IMR-90 (cell line): Measurements from ENCODE around the gene MYO1D. TPM values are rescaled to one million over a fixed set of nuclear protein-coding genes. Genes with fewer than 3 reads are reported as not detected.

Source experiments
- ATAC-seq: fragments of 200-7000 bp; cut with Tn5 transposase; 2 replicates; pipeline ENCODE4 v1.9.1; 2020; ENCODE audit warnings: low read depth, mild to moderate bottlenecking, moderate library complexity
- BruUV-seq: library from RNA; stranded (reverse); fragments of 400-500 nt; replicated peaks from 2 replicates; lab custom pipeline; 2021; lab: Mats Ljungman, UMichigan
- CTCF ChIA-PET: fragments of 300-600 bp; formaldehyde crosslinking; extraction: SDS; loops from one replicate; lab custom pipeline; 2021; ENCODE audit warnings: antibody characterized with exemption; lab: Yijun Ruan, JAX
- POLR2A ChIA-PET: fragments of 300-600 bp; sonication (Branson Sonifier 250); formaldehyde crosslinking; loops from one replicate; lab custom pipeline; 2022; ENCODE audit warnings: antibody characterized with exemption; ENCODE audit not compliant: unreplicated experiment; lab: Charles Lee
- DNase-seq: peaks from one replicate; pipeline ENCODE4 v3.0.0; 2013
- H2AFZ ChIP-seq: replicated peaks from 2 replicates; pipeline ENCODE3; 2013; ENCODE audit warnings: low read length, mild to moderate bottlenecking; ENCODE audit not compliant: poor library complexity
- H2AK5ac ChIP-seq: 2 replicates; pipeline ENCODE4 v1.6.1; 2013; ENCODE audit warnings: low read depth, low read length, inconsistent platforms
- H2AK9ac ChIP-seq: replicated peaks from 2 replicates; pipeline ENCODE3; 2013; ENCODE audit warnings: mild to moderate bottlenecking, low read depth, low read length, moderate library complexity; ENCODE audit not compliant: poor library complexity
- H2BK120ac ChIP-seq: 2 replicates; pipeline ENCODE4 v1.6.1; 2013; ENCODE audit warnings: low read depth, low read length, inconsistent platforms
- H2BK15ac ChIP-seq: 3 replicates; pipeline ENCODE4 v1.6.1; 2013; ENCODE audit warnings: low read depth, low read length, inconsistent platforms
- H2BK20ac ChIP-seq: 2 replicates; pipeline ENCODE4 v1.6.1; 2013; ENCODE audit warnings: low read depth, mild to moderate bottlenecking, inconsistent platforms, low read length, moderate library complexity
- H2BK5ac ChIP-seq: 2 replicates; pipeline ENCODE4 v1.6.1; 2013; ENCODE audit warnings: mild to moderate bottlenecking, low read depth, low read length, inconsistent platforms; ENCODE audit not compliant: poor library complexity, severe bottlenecking
- H3K14ac ChIP-seq: replicated peaks from 2 replicates; pipeline ENCODE4 v1.6.1; 2013; ENCODE audit warnings: low read depth, low read length, inconsistent platforms
- H3K18ac ChIP-seq: 2 replicates; pipeline ENCODE4 v1.6.1; 2013; ENCODE audit warnings: low read depth, low read length, control low read depth
- H3K23ac ChIP-seq: 2 replicates; pipeline ENCODE4 v1.6.1; 2013; ENCODE audit warnings: low read depth, low read length, inconsistent platforms
- H3K27ac ChIP-seq: 2 replicates; pipeline ENCODE4 v1.5.1; 2013; ENCODE audit warnings: mild to moderate bottlenecking, control low read depth, low read length; ENCODE audit not compliant: insufficient read depth
- H3K27me3 ChIP-seq: 2 replicates; pipeline ENCODE4 v1.6.1; 2013; ENCODE audit warnings: low read length; ENCODE audit not compliant: control insufficient read depth, insufficient read depth
- H3K36me3 ChIP-seq: 2 replicates; pipeline ENCODE4 v1.6.1; 2013; ENCODE audit warnings: low read length, mixed read lengths; ENCODE audit not compliant: control insufficient read depth, insufficient read depth
- H3K4ac ChIP-seq: 2 replicates; pipeline ENCODE4 v1.6.1; 2013; ENCODE audit warnings: low read depth, low read length, inconsistent platforms
- H3K4me1 ChIP-seq: 2 replicates; pipeline ENCODE4 v1.6.1; 2013; ENCODE audit warnings: low read length, mixed read lengths; ENCODE audit not compliant: control insufficient read depth, insufficient read depth
- H3K4me2 ChIP-seq: 2 replicates; pipeline ENCODE4 v1.6.1; 2013; ENCODE audit warnings: low read depth, mild to moderate bottlenecking, control low read depth, low read length, moderate library complexity
- H3K4me3 ChIP-seq: 2 replicates; pipeline ENCODE4 v1.5.1; 2013; ENCODE audit warnings: low read depth, mild to moderate bottlenecking, control low read depth, low read length, moderate library complexity; ENCODE audit not compliant: insufficient read depth
- H3K56ac ChIP-seq: 2 replicates; pipeline ENCODE4 v1.6.1; 2013; ENCODE audit warnings: low read length, inconsistent platforms; ENCODE audit not compliant: insufficient read depth; ENCODE audit errors: extremely low read depth
- H3K79me1 ChIP-seq, 2 experiments: 2 replicates each; pipeline ENCODE4 v1.6.1; 2013; ENCODE audit warnings: low read length in 2 of 2, inconsistent platforms in 1 of 2, low read depth in 1 of 2
- H3K9ac ChIP-seq: 2 replicates; pipeline ENCODE4 v1.6.1; 2013; ENCODE audit warnings: low read depth, low read length, control low read depth
- H3K9me1 ChIP-seq: 2 replicates; pipeline ENCODE4 v1.6.1; 2013; ENCODE audit warnings: low read length, inconsistent platforms; ENCODE audit not compliant: insufficient read depth
- H3K9me3 ChIP-seq: 2 replicates; pipeline ENCODE4 v1.6.1; 2013; ENCODE audit warnings: low read length; ENCODE audit not compliant: control insufficient read depth, insufficient read depth
- H4K20me1 ChIP-seq: 2 replicates; pipeline ENCODE4 v1.6.1; 2013; ENCODE audit warnings: low read length, inconsistent platforms; ENCODE audit not compliant: insufficient read depth
- H4K5ac ChIP-seq: 2 replicates; pipeline ENCODE4 v1.6.1; 2013; ENCODE audit warnings: mild to moderate bottlenecking, low read depth, low read length, control low read depth
- H4K8ac ChIP-seq, 2 experiments: 2 replicates each; pipeline ENCODE4 v1.6.1; 2013; ENCODE audit warnings: low read depth in 2 of 2, low read length in 2 of 2, control low read depth in 1 of 2, inconsistent platforms in 1 of 2
- H4K91ac ChIP-seq: 2 replicates; pipeline ENCODE4 v1.6.1; 2013; ENCODE audit warnings: low read depth, low read length, inconsistent platforms; ENCODE audit not compliant: insufficient read depth
- BHLHE40 ChIP-seq: fragments of 150-350 bp; IDR thresholded peaks from 2 replicates; pipeline ENCODE4 v1.6.1; 2016; ENCODE audit warnings: mild to moderate bottlenecking, low read depth, low read length
- CEBPB ChIP-seq: IDR thresholded peaks from 2 replicates; pipeline ENCODE4 v1.6.1; 2012; ENCODE audit warnings: low read depth, low read length, improper control_type of control experiment
- CHD1 ChIP-seq: IDR thresholded peaks from 2 replicates; pipeline ENCODE4 v1.6.1; 2012; ENCODE audit warnings: low read depth, low read length, improper control_type of control experiment
- FOS ChIP-seq: fragments of 150-350 bp; IDR thresholded peaks from 2 replicates; pipeline ENCODE4 v1.6.1; 2016; ENCODE audit warnings: low read depth, low read length
- MAFK ChIP-seq: IDR thresholded peaks from 2 replicates; pipeline ENCODE4 v1.6.1; 2012; ENCODE audit warnings: low read depth, low read length, improper control_type of control experiment
- MAZ ChIP-seq: IDR thresholded peaks from 2 replicates; pipeline ENCODE4 v1.6.1; 2012; ENCODE audit warnings: low read depth, mild to moderate bottlenecking, low read length, improper control_type of control experiment, moderate library complexity, borderline replicate concordance
- MXI1 ChIP-seq: IDR thresholded peaks from 2 replicates; pipeline ENCODE4 v1.6.1; 2012; ENCODE audit warnings: low read depth, mild to moderate bottlenecking, low read length, moderate library complexity, borderline replicate concordance
- NFE2L2 ChIP-seq: fragments of 150-350 bp; IDR thresholded peaks from 2 replicates; pipeline ENCODE4 v1.6.1; 2016; ENCODE audit warnings: low read depth, mild to moderate bottlenecking, low read length
- POLR2A ChIP-seq: IDR thresholded peaks from 2 replicates; pipeline ENCODE4 v1.6.1; 2012; ENCODE audit warnings: mild to moderate bottlenecking, low read depth, low read length
- RAD21 ChIP-seq: IDR thresholded peaks from 2 replicates; pipeline ENCODE4 v1.6.1; 2012; ENCODE audit warnings: low read length, improper control_type of control experiment
- RCOR1 ChIP-seq: IDR thresholded peaks from 2 replicates; pipeline ENCODE4 v1.6.1; 2012; ENCODE audit warnings: mild to moderate bottlenecking, low read length, improper control_type of control experiment; ENCODE audit not compliant: insufficient replicate concordance
- RFX5 ChIP-seq: IDR thresholded peaks from 2 replicates; pipeline ENCODE4 v1.8.0; 2012; ENCODE audit warnings: low read depth, mild to moderate bottlenecking, low read length, moderate library complexity
- SMC3 ChIP-seq: fragments of 150-350 bp; IDR thresholded peaks from 2 replicates; pipeline ENCODE4 v1.6.1; 2016; ENCODE audit warnings: low read depth, mild to moderate bottlenecking, antibody characterized with exemption, low read length, moderate library complexity
- USF2 ChIP-seq: fragments of 150-350 bp; IDR thresholded peaks from 2 replicates; pipeline ENCODE4 v1.6.1; 2017; ENCODE audit warnings: mild to moderate bottlenecking, antibody characterized with exemption, low read length, low read depth
- WGBS, 2 experiments: methylation state at CpG; one replicate each; pipeline versions ENCODE4 v1.1.5 to v1.1.7; 2013; ENCODE audit warnings: missing lambda C conversion rate in 2 of 2; ENCODE audit not compliant: insufficient read length in 1 of 2; ENCODE audit errors: extremely low coverage in 2 of 2; 5-methylcytosine and 5-hydroxymethylcytosine counted together
- dilution Hi-C: fragments of 300-500 bp; cut with HindIII; formaldehyde crosslinking; loops from one replicate; pipeline ENCODE4 v1.14.3; 2018; ENCODE audit warnings: low sequenced_read_pairs; ENCODE audit not compliant: unreplicated experiment
- in situ Hi-C: fragments of 300-500 bp; cut with MboI; formaldehyde crosslinking; loops from 3 replicates; pipeline ENCODE4 v1.14.3; 2019; ENCODE audit warnings: low sequenced_read_pairs, inconsistent platforms, mixed read lengths
- intact Hi-C: fragments of 100-400 bp; cut with micrococcal nuclease; formaldehyde crosslinking; loops from 2 replicates; pipeline ENCODE4 v1.10.0; 2022
- polyA plus RNA-seq, 3 experiments: library from polyadenylated mRNA; depleted of rRNA; stranded (reverse); fragments of >200 nt; gene quantifications; 2 replicates each; pipeline ENCODE4 v1.2.3, GENCODE V29; 2012; ENCODE audit warnings: low replicate concordance in 1 of 3
- total RNA-seq: library from RNA; depleted of rRNA; stranded (reverse); fragments of >200 nt; gene quantifications from 2 replicates; pipeline ENCODE4 v1.2.3, GENCODE V29; 2012
- TF ChIP-seq, protein P1 (sequence below): conservative IDR thresholded peaks from 2 replicates; pipeline ENCODE4 v1.5.1; 2012; ENCODE audit warnings: mild to moderate bottlenecking, low read depth, low read length, improper control_type of control experiment
- TF ChIP-seq, protein P2 (sequence below): fragments of 150-350 bp; IDR thresholded peaks from 2 replicates; pipeline ENCODE4 v1.6.1; 2016; ENCODE audit warnings: low read depth, mild to moderate bottlenecking, low read length, moderate library complexity, borderline replicate concordance

MYO1D gene
- total and polyA plus RNA-seq, 2 of the 4 experiments (the other 2 are of a cell fraction), result 0.63 to 0.90 TPM

- Histone ChIP-seq H4K5ac (no peak overlapping the region), H2AFZ (no peak overlapping the region), H3K4ac (no peak overlapping the region), H3K18ac (no peak overlapping the region), H4K20me1 (no peaks in the 10 kb centered on the region), H3K23ac (no peak overlapping the region), H3K9me1 (no peaks in the 10 kb centered on the region), H2BK20ac (no peak overlapping the region), H4K91ac (no peak overlapping the region), H3K4me1 (no peaks in the 10 kb centered on the region), H3K36me3 (no peaks in the 10 kb centered on the region), H2BK5ac (no peak overlapping the region), H3K27ac (no peak overlapping the region), H4K8ac (no peak overlapping the region), H3K79me1 (no peaks in the 10 kb centered on the region), H3K9me3 (no peaks in the 10 kb centered on the region), H3K14ac (no peak overlapping the region), H3K9ac (no peak overlapping the region), H3K4me2 (no peak overlapping the region), H2AK9ac (no peak overlapping the region), H2AK5ac (no peak overlapping the region), H3K27me3 (no peaks in the 10 kb centered on the region), H2BK120ac (no peak overlapping the region), H3K4me3 (no peak overlapping the region), H3K56ac (no peak overlapping the region), H2BK15ac (no peak overlapping the region)
- BruUV-seq, result no TSS peak
- dilution Hi-C loops, result no loop called here
- in situ Hi-C loops, result loop anchor here (25.0 kb wide), 2 partner anchors 96 to 271 kb away; partner anchors contain the start of gene CDK5R1
- no peak for ATAC-seq
- DNase-seq, result no peak
- intact Hi-C loops, result loop anchor here (5.0 kb wide), 1 partner anchor 506 kb away; no protein-coding TSS in a partner anchor
- WGBS, 2 experiments, result no CpG with 5 or more reads among the region's 1 CpG
- POLR2A ChIA-PET, result no interaction called here
- no peak for TF ChIP-seq SMC3
- TF ChIP-seq MAZ, result no peak
- TF ChIP-seq, protein P1, sequence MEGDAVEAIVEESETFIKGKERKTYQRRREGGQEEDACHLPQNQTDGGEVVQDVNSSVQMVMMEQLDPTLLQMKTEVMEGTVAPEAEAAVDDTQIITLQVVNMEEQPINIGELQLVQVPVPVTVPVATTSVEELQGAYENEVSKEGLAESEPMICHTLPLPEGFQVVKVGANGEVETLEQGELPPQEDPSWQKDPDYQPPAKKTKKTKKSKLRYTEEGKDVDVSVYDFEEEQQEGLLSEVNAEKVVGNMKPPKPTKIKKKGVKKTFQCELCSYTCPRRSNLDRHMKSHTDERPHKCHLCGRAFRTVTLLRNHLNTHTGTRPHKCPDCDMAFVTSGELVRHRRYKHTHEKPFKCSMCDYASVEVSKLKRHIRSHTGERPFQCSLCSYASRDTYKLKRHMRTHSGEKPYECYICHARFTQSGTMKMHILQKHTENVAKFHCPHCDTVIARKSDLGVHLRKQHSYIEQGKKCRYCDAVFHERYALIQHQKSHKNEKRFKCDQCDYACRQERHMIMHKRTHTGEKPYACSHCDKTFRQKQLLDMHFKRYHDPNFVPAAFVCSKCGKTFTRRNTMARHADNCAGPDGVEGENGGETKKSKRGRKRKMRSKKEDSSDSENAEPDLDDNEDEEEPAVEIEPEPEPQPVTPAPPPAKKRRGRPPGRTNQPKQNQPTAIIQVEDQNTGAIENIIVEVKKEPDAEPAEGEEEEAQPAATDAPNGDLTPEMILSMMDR, result no peak
- no peak for TF ChIP-seq POLR2A
- TF ChIP-seq MXI1, result no peak
- TF ChIP-seq RCOR1, result no peak
- no peak for TF ChIP-seq USF2
- no peak for TF ChIP-seq RAD21
- no peak for TF ChIP-seq CEBPB
- TF ChIP-seq, protein P2, sequence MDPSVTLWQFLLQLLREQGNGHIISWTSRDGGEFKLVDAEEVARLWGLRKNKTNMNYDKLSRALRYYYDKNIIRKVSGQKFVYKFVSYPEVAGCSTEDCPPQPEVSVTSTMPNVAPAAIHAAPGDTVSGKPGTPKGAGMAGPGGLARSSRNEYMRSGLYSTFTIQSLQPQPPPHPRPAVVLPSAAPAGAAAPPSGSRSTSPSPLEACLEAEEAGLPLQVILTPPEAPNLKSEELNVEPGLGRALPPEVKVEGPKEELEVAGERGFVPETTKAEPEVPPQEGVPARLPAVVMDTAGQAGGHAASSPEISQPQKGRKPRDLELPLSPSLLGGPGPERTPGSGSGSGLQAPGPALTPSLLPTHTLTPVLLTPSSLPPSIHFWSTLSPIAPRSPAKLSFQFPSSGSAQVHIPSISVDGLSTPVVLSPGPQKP, result no peak
- TF ChIP-seq FOS, result no peak
- TF ChIP-seq MAFK, result no peak
- TF ChIP-seq RFX5, result no peak
- TF ChIP-seq NFE2L2, result no peak
- TF ChIP-seq CHD1, result no peak
- TF ChIP-seq BHLHE40, result no peak
- CTCF ChIA-PET, result no interaction called here
Measured at GRCh38 chr17:32757963-32758362, 119.0 kb downstream of the MYO1D start.
